GM18519 (cell line): ENCODE results near the gene VAT1L.

Experiments used
- ATAC-seq: cut with Tn5 transposase; IDR thresholded peaks from one replicate; pipeline ENCODE4 v1.9.1; 2021; ENCODE audit warnings: mild to moderate bottlenecking, moderate library complexity; ENCODE audit not compliant: unreplicated experiment, low FRiP score

VAT1L gene

GRCh38 chr16:77897831-77898605 is 109.7 kb downstream of the VAT1L start:
- no peak for ATAC-seq

- ATAC-seq: no peak
These were observed 110.4 kb downstream of the VAT1L start for GRCh38 chr16:77898671-77899211.

GRCh38 chr16:77899416-77899815 is 111.1 kb downstream of the VAT1L start:
- no peak for ATAC-seq

- ATAC-seq: no peak
These were observed 117.1 kb downstream of the VAT1L start for GRCh38 chr16:77905374-77905920.

GRCh38 chr16:77910021-77910420 is 121.7 kb downstream of the VAT1L start:
- no peak for ATAC-seq

- ATAC-seq: no peak
These were observed 124.3 kb downstream of the VAT1L start for GRCh38 chr16:77912617-77913016.

- no peak for ATAC-seq
These were observed 125.4 kb downstream of the VAT1L start for GRCh38 chr16:77913738-77914253.

GRCh38 chr16:77916111-77916510 is 127.7 kb downstream of the VAT1L start:
- no peak for ATAC-seq

GRCh38 chr16:77917971-77918370 is 129.6 kb downstream of the VAT1L start:
- ATAC-seq: no peak

- no peak for ATAC-seq
These were observed 130.7 kb downstream of the VAT1L start for GRCh38 chr16:77918809-77919707.

- ATAC-seq: no peak
These were observed 131.5 kb downstream of the VAT1L start for GRCh38 chr16:77919761-77920415.

- ATAC-seq: no peak
These were observed 132.6 kb downstream of the VAT1L start for GRCh38 chr16:77920984-77921383.

- ATAC-seq: no peak
These were observed 133.9 kb downstream of the VAT1L start for GRCh38 chr16:77922228-77922754.

GRCh38 chr16:77925531-77925930 is 137.2 kb downstream of the VAT1L start:
- no peak for ATAC-seq

GRCh38 chr16:77928096-77928495 is 139.7 kb downstream of the VAT1L start:
- no peak for ATAC-seq

GRCh38 chr16:77929004-77929403 is 140.6 kb downstream of the VAT1L start:
- ATAC-seq: no peak

- no peak for ATAC-seq
These were observed 142.7 kb downstream of the VAT1L start for GRCh38 chr16:77931058-77931457.

GRCh38 chr16:77937473-77938149 is 149.2 kb downstream of the VAT1L start:
- no peak for ATAC-seq

- no peak for ATAC-seq
These were observed 150.5 kb downstream of the VAT1L start for GRCh38 chr16:77938913-77939312.
